GM21723 (cell line): ENCODE measurements around the gene IFNAR1.
"Not testable (repeated sequence)": the region's sequence is repeated elsewhere in the genome, so short reads cannot be mapped to it uniquely, and the experiment has no call there.

ENCODE experiments used
- ATAC-seq: cut with Tn5 transposase; IDR thresholded peaks from one replicate; pipeline ENCODE4 v1.9.1; 2021; ENCODE audit warnings: mild to moderate bottlenecking, moderate library complexity; ENCODE audit not compliant: unreplicated experiment

Gene IFNAR1

GRCh38 chr21:33374080-33374449 lies 49.3 kb downstream of the IFNAR1 start:
- no peak for ATAC-seq

GRCh38 chr21:33374450-33375096 lies 49.8 kb downstream of the IFNAR1 start:
- ATAC-seq, result peak; percentile 58

DNA sequence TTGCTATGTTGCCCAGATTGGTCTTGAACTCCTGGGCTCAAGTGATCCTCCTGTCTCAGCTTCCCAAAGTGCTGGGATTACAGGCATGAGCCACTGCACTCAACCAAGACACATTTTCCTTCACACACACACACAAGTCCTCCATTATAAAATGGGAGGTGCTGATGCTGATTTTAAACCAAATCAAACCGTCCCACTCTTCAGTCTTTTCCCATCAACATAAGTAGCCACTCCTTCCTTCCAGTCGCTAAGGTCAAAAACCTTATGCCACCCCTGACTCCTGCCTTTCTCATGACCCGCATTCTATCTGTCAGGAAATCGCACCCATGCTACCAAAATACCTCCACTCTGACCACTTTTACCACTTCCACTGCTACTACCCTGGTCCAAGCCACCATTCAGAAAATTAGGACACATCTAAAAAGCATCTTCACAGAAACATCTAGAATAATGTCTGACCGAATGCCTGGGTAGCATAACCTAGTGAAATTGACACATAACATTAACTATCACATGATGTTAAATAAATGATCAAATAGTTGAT lies 50.4 kb downstream of the IFNAR1 start:
- ATAC-seq, result no peak

- no peak for ATAC-seq
Observed at GRCh38 chr21:33377221-33377920, 52.6 kb downstream of the IFNAR1 start.

DNA sequence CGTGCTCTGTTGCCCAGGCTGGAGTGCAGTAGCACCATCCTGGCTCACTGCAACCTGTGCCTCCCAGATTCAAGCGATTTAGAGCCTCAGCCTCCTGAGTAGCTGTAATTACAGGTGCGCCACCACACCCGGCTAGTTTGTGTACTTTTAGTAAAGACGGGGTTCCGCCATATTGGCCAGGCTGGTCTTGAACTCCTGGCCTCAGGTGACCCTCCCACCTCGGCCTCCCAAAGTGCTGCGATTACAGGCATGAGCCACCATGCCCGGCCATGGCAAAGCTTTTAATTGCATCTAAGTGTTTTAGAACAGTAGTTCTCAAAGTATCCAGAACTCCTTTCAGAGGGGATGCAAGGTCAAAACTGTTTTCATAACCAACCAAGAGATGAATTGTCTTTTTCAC lies 53.3 kb downstream of the IFNAR1 start:
- no peak for ATAC-seq

- ATAC-seq, result not testable (repeated sequence)
Observed at GRCh38 chr21:33379934-33380333, 55.2 kb downstream of the IFNAR1 start.

DNA sequence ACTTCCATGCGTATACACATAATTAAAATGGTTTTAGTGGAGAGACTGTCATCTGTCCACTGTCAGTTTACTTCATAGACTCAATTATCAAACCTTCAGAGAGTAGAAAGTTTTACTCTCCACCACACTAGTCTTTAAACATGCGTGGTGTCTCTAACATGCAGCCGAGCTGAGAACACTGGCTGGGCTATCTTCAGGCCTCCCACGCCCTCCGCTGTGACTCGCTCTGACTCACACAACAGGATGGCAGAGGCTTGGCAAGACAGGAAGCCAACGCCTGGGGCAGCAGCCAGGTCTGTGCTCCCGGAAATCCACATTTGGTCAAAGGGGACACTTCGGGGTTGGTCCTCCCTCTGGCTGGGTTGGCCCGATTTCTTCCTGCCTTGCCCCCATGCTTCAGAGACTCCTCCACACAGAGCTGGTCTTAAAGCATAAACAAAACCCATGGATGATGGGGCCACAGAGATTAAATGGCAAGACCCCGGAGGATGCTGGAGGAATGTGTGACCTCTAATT lies 55.8 kb downstream of the IFNAR1 start:
- peak; percentile 60 for ATAC-seq

DNA sequence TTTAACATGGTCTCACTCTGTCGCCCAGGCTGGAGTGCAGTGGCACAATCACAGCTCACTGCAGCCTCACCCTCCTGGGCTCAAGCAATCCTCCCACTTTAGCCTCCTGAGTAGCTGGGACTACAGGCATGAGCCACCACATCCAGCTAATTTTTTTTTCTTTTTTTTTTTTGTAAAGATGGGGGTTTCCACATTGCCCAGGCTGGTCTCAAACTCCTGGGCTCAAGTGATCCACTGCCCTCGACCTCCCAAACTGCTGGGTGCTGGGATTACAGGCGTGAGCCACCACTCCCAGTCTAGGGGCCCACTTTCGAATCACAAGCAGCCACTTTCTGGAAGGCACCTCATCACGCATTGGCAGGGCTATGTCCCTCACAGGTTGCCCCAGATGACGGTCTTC lies 56.6 kb downstream of the IFNAR1 start:
- not testable (repeated sequence) for ATAC-seq

DNA sequence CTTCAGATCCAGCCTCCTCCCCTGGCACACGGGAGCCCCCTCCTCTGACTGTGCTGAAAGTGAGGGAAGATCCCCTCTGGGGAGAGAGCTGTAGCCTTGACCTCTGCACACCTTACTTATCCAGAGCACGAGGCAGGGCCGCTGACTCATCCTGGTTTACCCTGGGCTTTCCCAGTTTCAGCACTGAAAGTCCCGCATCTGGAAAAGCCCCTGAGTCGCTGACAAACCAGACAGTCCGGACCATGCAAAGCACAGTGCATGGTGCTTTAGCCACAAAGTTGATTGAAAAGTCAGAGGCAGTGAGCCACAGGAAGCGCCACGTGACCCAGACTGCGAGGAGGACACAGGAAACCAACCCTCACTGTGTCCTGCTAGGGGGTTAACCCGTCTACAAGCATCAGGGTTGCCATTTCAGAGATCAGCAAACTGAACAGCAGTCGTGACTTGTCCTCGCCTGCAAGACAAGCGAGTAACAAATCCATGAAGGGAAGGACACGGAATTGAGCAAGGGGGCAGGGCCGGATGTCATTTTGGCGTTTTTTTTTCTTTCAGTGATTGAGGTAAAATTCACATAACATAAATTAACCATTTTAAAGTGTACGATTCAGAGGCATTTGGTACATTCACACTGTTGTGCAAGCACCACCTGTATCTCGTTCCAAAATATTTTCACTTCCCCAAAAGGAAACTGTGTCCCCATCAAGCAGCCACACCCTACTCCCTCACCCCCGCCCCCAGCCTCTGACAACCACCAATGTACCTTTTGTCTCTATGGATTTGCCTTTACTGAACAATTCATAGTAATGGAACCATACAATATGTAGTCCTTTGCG lies 58.5 kb downstream of the IFNAR1 start:
- peak; percentile 74 for ATAC-seq

- no peak for ATAC-seq
Observed at GRCh38 chr21:33384841-33385331, 60.1 kb downstream of the IFNAR1 start.

GRCh38 chr21:33386222-33386784 lies 61.5 kb downstream of the IFNAR1 start:
- ATAC-seq, result no peak

- no peak for ATAC-seq
Observed at GRCh38 chr21:33387294-33387693, 62.5 kb downstream of the IFNAR1 start.

- no peak for ATAC-seq
Observed at GRCh38 chr21:33388188-33388587, 63.4 kb downstream of the IFNAR1 start.

- no peak for ATAC-seq
Observed at GRCh38 chr21:33390479-33390878, 65.7 kb downstream of the IFNAR1 start.

GRCh38 chr21:33391656-33392055 lies 66.9 kb downstream of the IFNAR1 start:
- no peak for ATAC-seq

DNA sequence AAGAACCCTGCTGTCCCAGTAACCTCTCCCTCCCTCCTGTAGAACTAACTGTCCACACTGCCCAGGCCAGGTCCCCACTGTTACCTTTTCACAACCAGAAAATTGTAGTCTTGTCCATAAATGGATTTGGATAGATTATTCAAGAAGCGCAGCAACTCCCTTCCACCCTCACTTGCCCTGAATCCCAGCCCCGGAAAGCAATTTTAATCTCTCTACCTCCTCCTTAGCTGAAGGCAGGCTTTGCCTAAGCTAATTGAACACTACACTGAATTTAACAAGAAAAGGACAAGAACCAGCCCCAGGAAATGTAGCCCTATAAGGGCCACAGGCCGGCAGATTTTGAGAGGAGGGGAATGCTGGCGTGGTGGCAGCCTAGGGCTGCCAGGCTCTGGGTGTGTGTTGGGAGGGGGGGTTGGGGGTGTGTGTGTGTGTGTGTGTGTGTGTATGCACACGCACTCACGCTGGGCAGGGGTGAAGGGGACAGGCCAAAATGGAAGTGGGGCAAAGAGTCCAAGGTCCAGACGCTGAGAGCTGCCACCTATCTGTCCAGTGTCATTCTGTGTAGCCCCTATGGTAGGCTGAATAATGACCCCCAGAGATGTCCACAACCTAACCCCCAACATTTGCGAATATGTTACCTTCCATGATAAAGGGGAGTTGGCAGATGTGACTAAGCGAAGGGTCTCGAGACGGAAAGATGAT lies 67.7 kb downstream of the IFNAR1 start:
- no peak for ATAC-seq

DNA sequence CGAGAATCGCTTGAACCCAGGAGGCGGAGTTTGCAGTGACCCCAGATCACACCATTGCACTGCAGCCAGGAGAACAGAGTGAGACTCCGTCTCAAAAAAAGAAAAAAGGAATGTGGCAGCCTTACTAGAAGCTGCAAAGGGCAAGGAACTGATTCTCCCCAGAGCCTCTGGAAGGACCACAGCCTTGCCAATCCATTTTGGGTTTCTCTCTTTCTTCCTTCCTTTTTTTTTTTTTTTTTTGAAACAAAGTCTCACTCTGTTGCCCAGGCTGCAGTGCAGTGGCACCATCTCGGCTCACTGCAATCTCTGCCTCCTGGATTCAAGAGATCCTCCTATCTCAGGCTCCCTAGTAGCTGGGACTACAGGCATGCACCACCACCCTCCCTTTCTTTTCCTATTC lies 68.6 kb downstream of the IFNAR1 start:
- no peak for ATAC-seq

GRCh38 chr21:33394260-33394659 lies 69.5 kb downstream of the IFNAR1 start:
- no peak for ATAC-seq

GRCh38 chr21:33395891-33396331 lies 71.1 kb downstream of the IFNAR1 start:
- no peak for ATAC-seq

GRCh38 chr21:33396436-33396835 lies 71.7 kb downstream of the IFNAR1 start:
- ATAC-seq, result no peak
